GM12801 (cell line): ENCODE results near the gene RSPH4A.

Experiments
- CTCF ChIP-seq: IDR thresholded peaks from one replicate; pipeline ENCODE4 v1.5.1; 2011; ENCODE audit warnings: control low read depth; ENCODE audit not compliant: insufficient read length; ENCODE audit errors: extremely low read depth

The RSPH4A gene

GRCh38 chr6:116615937-116616736 lies at the start of gene RSPH4A:
RSPH4A (plus strand) TSS chr6:116616479; CDS start chr6:116616624, 145 bp downstream.
- TF ChIP-seq CTCF = no peak

GRCh38 chr6:116568111-116568510 lies 48.2 kb upstream of the RSPH4A start:
- no peak for TF ChIP-seq CTCF

GRCh38 chr6:116568821-116569755 lies 47.2 kb upstream of the RSPH4A start:
- no peak for TF ChIP-seq CTCF

GRCh38 chr6:116570856-116571682 lies 45.2 kb upstream of the RSPH4A start, which contains the start of gene RWDD1:
RWDD1 (plus strand) TSS chr6:116571504; CDS start chr6:116571583, 79 bp downstream.
- TF ChIP-seq CTCF = no peak

GRCh38 chr6:116571683-116572000 lies 44.6 kb upstream of the RSPH4A start:
- TF ChIP-seq CTCF = no peak

- TF ChIP-seq CTCF = no peak
Observed at GRCh38 chr6:116572162-116572561, 44.1 kb upstream of the RSPH4A start.

GRCh38 chr6:116575227-116575626 lies 41.1 kb upstream of the RSPH4A start:
- TF ChIP-seq CTCF = no peak
